Neural progenitor cell (in vitro differentiated cells): Measurements from ENCODE around the gene ZNF253. TPM values are rescaled to one million over a fixed set of nuclear protein-coding genes. Genes with fewer than 3 reads are reported as not detected.
A peak's percentile ranks its signal among the peaks of the same experiment; 100 is the strongest.

Experiments
- DNase-seq: peaks from one replicate; pipeline ENCODE4 v3.0.0-alpha.2; 2016; ENCODE audit warnings: low spot score
- H2AFZ ChIP-seq: fragments of 200-600 bp; sonication (generic); replicated peaks from 2 replicates; pipeline ENCODE4 v1.6.1; 2016; ENCODE audit warnings: antibody characterized with exemption
- H3F3A ChIP-seq: fragments of 200-600 bp; sonication (generic); 2 replicates; pipeline ENCODE4 v1.6.1; 2016; ENCODE audit warnings: antibody characterized with exemption, low read depth
- H3K27ac ChIP-seq: fragments of 200-600 bp; sonication (generic); 2 replicates; pipeline ENCODE4 v1.5.1; 2016; ENCODE audit warnings: mild to moderate bottlenecking
- H3K27me3 ChIP-seq: fragments of 200-600 bp; sonication (generic); 2 replicates; pipeline ENCODE4 v1.6.1; 2016; ENCODE audit warnings: mild to moderate bottlenecking, moderate library complexity
- H3K36me3 ChIP-seq: fragments of 200-600 bp; sonication (generic); 2 replicates; pipeline ENCODE4 v1.5.1; 2016
- H3K4me1 ChIP-seq: fragments of 200-600 bp; sonication (generic); 2 replicates; pipeline ENCODE4 v1.6.1; 2016; ENCODE audit warnings: mixed run types
- H3K4me2 ChIP-seq: fragments of 200-600 bp; sonication (generic); 2 replicates; pipeline ENCODE4 v1.6.1; 2016
- H3K4me3 ChIP-seq: fragments of 200-600 bp; sonication (generic); 2 replicates; pipeline ENCODE4 v1.5.1; 2016
- H3K79me2 ChIP-seq: fragments of 200-600 bp; sonication (generic); 2 replicates; pipeline ENCODE4 v1.6.1; 2016; ENCODE audit warnings: low read depth
- H3K9ac ChIP-seq: fragments of 200-600 bp; sonication (generic); 2 replicates; pipeline ENCODE4 v1.6.1; 2016
- H3K9me3 ChIP-seq: fragments of 200-600 bp; sonication (generic); 2 replicates; pipeline ENCODE4 v1.5.1; 2016; ENCODE audit warnings: low read depth
- H4K20me1 ChIP-seq: fragments of 200-600 bp; sonication (generic); 2 replicates; pipeline ENCODE4 v1.6.1; 2016; ENCODE audit warnings: low read depth
- H3K27ac Mint-ChIP-seq: 3 replicates; pipeline ENCODE4 v1.8.0; 2021; ENCODE audit warnings: mixed read lengths
- H3K27me3 Mint-ChIP-seq: 2 replicates; pipeline ENCODE4 v1.8.0; 2022; ENCODE audit warnings: low read depth, mild to moderate bottlenecking, inconsistent platforms, moderate library complexity, mixed read lengths; ENCODE audit not compliant: insufficient read depth
- H3K36me3 Mint-ChIP-seq: 3 replicates; pipeline ENCODE4 v1.8.0; 2021; ENCODE audit warnings: mixed read lengths
- H3K4me1 Mint-ChIP-seq: 3 replicates; pipeline ENCODE4 v1.8.0; 2021; ENCODE audit warnings: mixed read lengths
- H3K4me3 Mint-ChIP-seq: 3 replicates; pipeline ENCODE4 v1.8.0; 2021; ENCODE audit warnings: mild to moderate bottlenecking, moderate library complexity, mixed read lengths
- H3K9me3 Mint-ChIP-seq: 3 replicates; pipeline ENCODE4 v1.8.0; 2020; ENCODE audit warnings: mixed read lengths
- CTCF ChIP-seq: fragments of 200-600 bp; sonication (generic); IDR thresholded peaks from 2 replicates; pipeline ENCODE4 v1.5.1; 2017; ENCODE audit warnings: antibody characterized with exemption, mild to moderate bottlenecking
- EZH2 ChIP-seq: fragments of 200-600 bp; sonication (generic); IDR thresholded peaks from 2 replicates; pipeline ENCODE4 v1.6.1; 2017; ENCODE audit warnings: antibody characterized with exemption, mild to moderate bottlenecking, moderate library complexity
- EZH2phosphoT487 ChIP-seq: fragments of 200-600 bp; sonication (generic); IDR thresholded peaks from 2 replicates; pipeline ENCODE4 v1.6.1; 2017; ENCODE audit warnings: antibody characterized with exemption
- total RNA-seq: library from RNA; depleted of rRNA; stranded (reverse); fragments of >200 nt; gene quantifications from 2 replicates; pipeline ENCODE4 v1.2.3, GENCODE V29; 2015; ENCODE audit warnings: low replicate concordance

The ZNF253 gene
- 54.5 and 79.2 TPM in 2 replicates for total RNA-seq

- H3K27ac ChIP-seq: peak within 1 kb of the TSS; percentile 99
- H3K27me3 ChIP-seq: no peaks in the 10 kb centered on the region
- peak within 1 kb of the TSS; percentile 67 for H2AFZ ChIP-seq
- H3K36me3 ChIP-seq: no peaks in the 10 kb centered on the region
- Mint-ChIP-seq H3K9me3 (peaks cover 62% of the 10 kb centered on the region), H3K27ac (peak within 1 kb of the TSS; percentile 100), H3K4me3 (peak within 1 kb of the TSS; percentile 97), H3K27me3 (peaks cover 4% of the 10 kb centered on the region), H3K4me1 (no peaks in the 10 kb centered on the region), H3K36me3 (peaks cover 29% of the 10 kb centered on the region)
- H4K20me1 ChIP-seq: peaks cover 43% of the 10 kb centered on the region
- TF ChIP-seq EZH2 (no peak), CTCF (no peak), EZH2phosphoT487 (no peak)
- H3K4me1 ChIP-seq: peaks cover 16% of the 10 kb centered on the region
- no peaks in the 10 kb centered on the region for H3K9me3 ChIP-seq
- peak within 1 kb of the TSS; percentile 98 for H3K9ac ChIP-seq
- peak within 1 kb of the TSS; percentile 98 for H3K4me2 ChIP-seq
- H3F3A ChIP-seq: peaks cover 7% of the 10 kb centered on the region
- peak; percentile 99 for DNase-seq
- H3K4me3 ChIP-seq: peak within 1 kb of the TSS; percentile 92
- H3K79me2 ChIP-seq: peaks cover 53% of the 10 kb centered on the region
Observed at GRCh38 chr19:19865750-19866610, at the start of gene ZNF253. Gene ZNF253 (plus strand): TSS chr19:19865882. CDS start chr19:19865997, 115 bp downstream.

GRCh38 chr19:19816679-19817078, 49.0 kb upstream of the ZNF253 start:
- peaks cover 66% of the 10 kb centered on the region for H3K9me3 Mint-ChIP-seq
- peaks cover 32% of the 10 kb centered on the region for H3K36me3 Mint-ChIP-seq
- no peak overlapping the region for H3K4me3 Mint-ChIP-seq
- H3K27me3 Mint-ChIP-seq: no peaks in the 10 kb centered on the region
- peaks cover 51% of the 10 kb centered on the region for H3K79me2 ChIP-seq
- no peaks in the 10 kb centered on the region for H3K4me1 Mint-ChIP-seq
- H3K27ac Mint-ChIP-seq: no peak overlapping the region
- H2AFZ ChIP-seq: no peak overlapping the region
- no peak overlapping the region for H3K9ac ChIP-seq
- H3K4me3 ChIP-seq: no peak overlapping the region
- H3K4me1 ChIP-seq: no peaks in the 10 kb centered on the region
- H3K27ac ChIP-seq: no peak overlapping the region
- no peaks in the 10 kb centered on the region for H4K20me1 ChIP-seq
- TF ChIP-seq CTCF: no peak
- TF ChIP-seq EZH2phosphoT487: no peak
- no peak for TF ChIP-seq EZH2
- H3K4me2 ChIP-seq: no peak overlapping the region
- H3K36me3 ChIP-seq: no peaks in the 10 kb centered on the region
- H3K9me3 ChIP-seq: no peaks in the 10 kb centered on the region
- no peaks in the 10 kb centered on the region for H3K27me3 ChIP-seq
- peaks cover 7% of the 10 kb centered on the region for H3F3A ChIP-seq
- DNase-seq: no peak

GRCh38 chr19:19817357-19817756, 48.3 kb upstream of the ZNF253 start:
- H3K4me1 Mint-ChIP-seq: no peaks in the 10 kb centered on the region
- peaks cover 7% of the 10 kb centered on the region for H3F3A ChIP-seq
- peaks cover 2% of the 10 kb centered on the region for H3K9me3 ChIP-seq
- no peak overlapping the region for H2AFZ ChIP-seq
- no peak overlapping the region for H3K4me3 Mint-ChIP-seq
- DNase-seq: no peak
- H3K9me3 Mint-ChIP-seq: peaks cover 68% of the 10 kb centered on the region
- H3K79me2 ChIP-seq: peaks cover 51% of the 10 kb centered on the region
- H3K36me3 ChIP-seq: no peaks in the 10 kb centered on the region
- no peak overlapping the region for H3K27ac Mint-ChIP-seq
- H4K20me1 ChIP-seq: no peaks in the 10 kb centered on the region
- no peaks in the 10 kb centered on the region for H3K27me3 Mint-ChIP-seq
- no peak overlapping the region for H3K4me2 ChIP-seq
- H3K27ac ChIP-seq: no peak overlapping the region
- H3K9ac ChIP-seq: no peak overlapping the region
- H3K27me3 ChIP-seq: no peaks in the 10 kb centered on the region
- H3K4me3 ChIP-seq: no peak overlapping the region
- H3K4me1 ChIP-seq: no peaks in the 10 kb centered on the region
- H3K36me3 Mint-ChIP-seq: peaks cover 32% of the 10 kb centered on the region
- TF ChIP-seq EZH2: no peak
- no peak for TF ChIP-seq CTCF
- TF ChIP-seq EZH2phosphoT487: no peak
